SH-SY5Y (cell line): Measurements from ENCODE around the gene OVOL1.

Source experiments
- GATA2 ChIP-seq: IDR thresholded peaks from 2 replicates; pipeline ENCODE4 v1.6.1; 2011; ENCODE audit warnings: mild to moderate bottlenecking, low read depth, low read length
- GATA3 ChIP-seq: IDR thresholded peaks from 2 replicates; pipeline ENCODE4 v1.6.1; 2011; ENCODE audit warnings: low read depth, mild to moderate bottlenecking, low read length, moderate library complexity

- TF ChIP-seq GATA2 (no peak), GATA3 (no peak)
Observed at GRCh38 chr11:65817835-65818680, 31.2 kb downstream of the OVOL1 start.
